ENCODE data around the gene AKAP3. TPM values are rescaled to one million over a fixed set of nuclear protein-coding genes. Genes with fewer than 3 reads are reported as not detected.

The AKAP3 gene
- total and polyA plus RNA-seq, 7 donors, result 0.36 to 2.4 (median 1.3) TPM

- peaks cover 0 to 37% (median 23%) of the 10 kb centered on the region in 4 donors for H3K4me1 ChIP-seq
- TF ChIP-seq POLR2A (IDR thresholded peaks at IDR 0.05) (no peak), POLR2AphosphoS5 (IDR thresholded peaks at IDR 0.05) (no peak), EP300 (IDR thresholded peaks at IDR 0.05) (no peak), CTCF (IDR thresholded peaks at IDR 0.05) (no peak)
- H3K9me3 ChIP-seq, result no peaks in the 10 kb centered on the region
- intact Hi-C loops (cut with DNase I), result loop anchor here (5.0 kb wide), 2 partner anchors 41 to 111 kb away; partner anchors contain the start of gene RAD51AP1
- peak overlapping the region; percentile 57 to 68 (median 65) for H3K4me3 ChIP-seq
- no peak for DNase-seq
- H3K27ac ChIP-seq, result peak overlapping the region; percentile 81 to 85 (median 84)
- H3K36me3 ChIP-seq, result no peaks in the 10 kb centered on the region
- 16 to 18% methylated on average over 4 of the region's 4 CpGs for WGBS, 2 donors
- H3K27me3 ChIP-seq, result no peaks in the 10 kb centered on the region
These were observed 749 bp downstream of the AKAP3 start for GRCh38 chr12:4648104-4648500.

- intact Hi-C loops (cut with DNase I), result loop anchor here (5.0 kb wide), 2 partner anchors 38 to 108 kb away; partner anchors contain the start of gene RAD51AP1
- Histone ChIP-seq H3K27ac (no peak overlapping the region), H3K36me3 (no peaks in the 10 kb centered on the region), H3K27me3 (no peaks in the 10 kb centered on the region), H3K4me3 (no peak overlapping the region), H3K9me3 (no peaks in the 10 kb centered on the region), H3K4me1 (peaks cover 0 to 15% (median 13%) of the 10 kb centered on the region in 4 donors)
- TF ChIP-seq CTCF (IDR thresholded peaks at IDR 0.05) (no peak), POLR2AphosphoS5 (IDR thresholded peaks at IDR 0.05) (no peak), EP300 (IDR thresholded peaks at IDR 0.05) (no peak), POLR2A (IDR thresholded peaks at IDR 0.05) (no peak)
- DNase-seq, result no peak
- WGBS, 2 donors, result 95 to 99% methylated on average over 1 of the region's 1 CpG
These were observed 3.8 kb downstream of the AKAP3 start for GRCh38 chr12:4645023-4645422.

- H3K9me3 ChIP-seq, result no peaks in the 10 kb centered on the region
- no peak overlapping the region for H3K4me3 ChIP-seq
- 84 to 85% methylated on average over 6 of the region's 6 CpGs for WGBS, 2 donors
- H3K36me3 ChIP-seq, result no peaks in the 10 kb centered on the region
- DNase-seq, result no peak
- intact Hi-C loops (cut with DNase I), result no loop called here
- peaks cover 0 to 9% (median 7%) of the 10 kb centered on the region in 4 donors for H3K4me1 ChIP-seq
- no peak overlapping the region for H3K27ac ChIP-seq
- TF ChIP-seq CTCF (IDR thresholded peaks at IDR 0.05) (no peak), POLR2AphosphoS5 (IDR thresholded peaks at IDR 0.05) (no peak), EP300 (IDR thresholded peaks at IDR 0.05) (no peak), POLR2A (IDR thresholded peaks at IDR 0.05) (no peak)
- H3K27me3 ChIP-seq, result no peaks in the 10 kb centered on the region
These were observed 5.1 kb downstream of the AKAP3 start for GRCh38 chr12:4643747-4644146.

- Histone ChIP-seq H3K9me3 (no peaks in the 10 kb centered on the region), H3K27ac (no peak overlapping the region), H3K4me1 (no peaks in the 10 kb centered on the region), H3K4me3 (no peak overlapping the region), H3K36me3 (no peaks in the 10 kb centered on the region), H3K27me3 (peaks cover 0 to 2% (median 0%) of the 10 kb centered on the region in 3 donors)
- 85 to 89% methylated on average over 5 of the region's 5 CpGs for WGBS, 2 donors
- intact Hi-C loops (cut with DNase I), result no loop called here
- TF ChIP-seq EP300 (IDR thresholded peaks at IDR 0.05) (no peak), POLR2AphosphoS5 (IDR thresholded peaks at IDR 0.05) (no peak), POLR2A (IDR thresholded peaks at IDR 0.05) (no peak), CTCF (IDR thresholded peaks at IDR 0.05) (no peak)
- no peak for DNase-seq
These were observed 18.6 kb downstream of the AKAP3 start for GRCh38 chr12:4630262-4630661.

- Histone ChIP-seq H3K4me3 (no peak overlapping the region), H3K36me3 (no peaks in the 10 kb centered on the region), H3K4me1 (no peaks in the 10 kb centered on the region), H3K27ac (no peak overlapping the region), H3K27me3 (peaks cover 0 to 4% (median 0%) of the 10 kb centered on the region in 3 donors), H3K9me3 (no peaks in the 10 kb centered on the region)
- no peak for TF ChIP-seq POLR2AphosphoS5 (IDR thresholded peaks at IDR 0.05)
- TF ChIP-seq EP300 (IDR thresholded peaks at IDR 0.05), result no peak
- TF ChIP-seq CTCF (IDR thresholded peaks at IDR 0.05), result no peak
- no peak for TF ChIP-seq POLR2A (IDR thresholded peaks at IDR 0.05)
- intact Hi-C loops (cut with DNase I), result no loop called here
- WGBS, 2 donors, result 96% methylated on average over 10 of the region's 10 CpGs
- no peak for DNase-seq
These were observed 20.4 kb downstream of the AKAP3 start for GRCh38 chr12:4628406-4628805.
